IMR-90 (cell line): ENCODE data around the gene TSSK2. TPM values are rescaled to one million over a fixed set of nuclear protein-coding genes. Genes with fewer than 3 reads are reported as not detected.

ENCODE experiments used
- ATAC-seq: fragments of 200-7000 bp; cut with Tn5 transposase; 2 replicates; pipeline ENCODE4 v1.9.1; 2020; ENCODE audit warnings: low read depth, mild to moderate bottlenecking, moderate library complexity
- BruUV-seq: library from RNA; stranded (reverse); fragments of 400-500 nt; replicated peaks from 2 replicates; lab custom pipeline; 2021; lab: Mats Ljungman, UMichigan
- CTCF ChIA-PET: fragments of 300-600 bp; formaldehyde crosslinking; extraction: SDS; loops from one replicate; lab custom pipeline; 2021; ENCODE audit warnings: antibody characterized with exemption; lab: Yijun Ruan, JAX
- POLR2A ChIA-PET: fragments of 300-600 bp; sonication (Branson Sonifier 250); formaldehyde crosslinking; loops from one replicate; lab custom pipeline; 2022; ENCODE audit warnings: antibody characterized with exemption; ENCODE audit not compliant: unreplicated experiment; lab: Charles Lee
- DNase-seq: peaks from one replicate; pipeline ENCODE4 v3.0.0; 2013
- H2AFZ ChIP-seq: replicated peaks from 2 replicates; pipeline ENCODE3; 2013; ENCODE audit warnings: low read length, mild to moderate bottlenecking; ENCODE audit not compliant: poor library complexity
- H2AK5ac ChIP-seq: 2 replicates; pipeline ENCODE4 v1.6.1; 2013; ENCODE audit warnings: low read depth, low read length, inconsistent platforms
- H2AK9ac ChIP-seq: replicated peaks from 2 replicates; pipeline ENCODE3; 2013; ENCODE audit warnings: mild to moderate bottlenecking, low read depth, low read length, moderate library complexity; ENCODE audit not compliant: poor library complexity
- H2BK120ac ChIP-seq: 2 replicates; pipeline ENCODE4 v1.6.1; 2013; ENCODE audit warnings: low read depth, low read length, inconsistent platforms
- H2BK15ac ChIP-seq: 3 replicates; pipeline ENCODE4 v1.6.1; 2013; ENCODE audit warnings: low read depth, low read length, inconsistent platforms
- H2BK20ac ChIP-seq: 2 replicates; pipeline ENCODE4 v1.6.1; 2013; ENCODE audit warnings: low read depth, mild to moderate bottlenecking, inconsistent platforms, low read length, moderate library complexity
- H2BK5ac ChIP-seq: 2 replicates; pipeline ENCODE4 v1.6.1; 2013; ENCODE audit warnings: mild to moderate bottlenecking, low read depth, low read length, inconsistent platforms; ENCODE audit not compliant: poor library complexity, severe bottlenecking
- H3K14ac ChIP-seq: replicated peaks from 2 replicates; pipeline ENCODE4 v1.6.1; 2013; ENCODE audit warnings: low read depth, low read length, inconsistent platforms
- H3K18ac ChIP-seq: 2 replicates; pipeline ENCODE4 v1.6.1; 2013; ENCODE audit warnings: low read depth, low read length, control low read depth
- H3K23ac ChIP-seq: 2 replicates; pipeline ENCODE4 v1.6.1; 2013; ENCODE audit warnings: low read depth, low read length, inconsistent platforms
- H3K27ac ChIP-seq: 2 replicates; pipeline ENCODE4 v1.5.1; 2013; ENCODE audit warnings: mild to moderate bottlenecking, control low read depth, low read length; ENCODE audit not compliant: insufficient read depth
- H3K27me3 ChIP-seq: 2 replicates; pipeline ENCODE4 v1.6.1; 2013; ENCODE audit warnings: low read length; ENCODE audit not compliant: control insufficient read depth, insufficient read depth
- H3K36me3 ChIP-seq: 2 replicates; pipeline ENCODE4 v1.6.1; 2013; ENCODE audit warnings: low read length, mixed read lengths; ENCODE audit not compliant: control insufficient read depth, insufficient read depth
- H3K4ac ChIP-seq: 2 replicates; pipeline ENCODE4 v1.6.1; 2013; ENCODE audit warnings: low read depth, low read length, inconsistent platforms
- H3K4me1 ChIP-seq: 2 replicates; pipeline ENCODE4 v1.6.1; 2013; ENCODE audit warnings: low read length, mixed read lengths; ENCODE audit not compliant: control insufficient read depth, insufficient read depth
- H3K4me2 ChIP-seq: 2 replicates; pipeline ENCODE4 v1.6.1; 2013; ENCODE audit warnings: low read depth, mild to moderate bottlenecking, control low read depth, low read length, moderate library complexity
- H3K4me3 ChIP-seq: 2 replicates; pipeline ENCODE4 v1.5.1; 2013; ENCODE audit warnings: low read depth, mild to moderate bottlenecking, control low read depth, low read length, moderate library complexity; ENCODE audit not compliant: insufficient read depth
- H3K56ac ChIP-seq: 2 replicates; pipeline ENCODE4 v1.6.1; 2013; ENCODE audit warnings: low read length, inconsistent platforms; ENCODE audit not compliant: insufficient read depth; ENCODE audit errors: extremely low read depth
- H3K79me1 ChIP-seq, 2 experiments: 2 replicates each; pipeline ENCODE4 v1.6.1; 2013; ENCODE audit warnings: low read length in 2 of 2, inconsistent platforms in 1 of 2, low read depth in 1 of 2
- H3K9ac ChIP-seq: 2 replicates; pipeline ENCODE4 v1.6.1; 2013; ENCODE audit warnings: low read depth, low read length, control low read depth
- H3K9me1 ChIP-seq: 2 replicates; pipeline ENCODE4 v1.6.1; 2013; ENCODE audit warnings: low read length, inconsistent platforms; ENCODE audit not compliant: insufficient read depth
- H3K9me3 ChIP-seq: 2 replicates; pipeline ENCODE4 v1.6.1; 2013; ENCODE audit warnings: low read length; ENCODE audit not compliant: control insufficient read depth, insufficient read depth
- H4K20me1 ChIP-seq: 2 replicates; pipeline ENCODE4 v1.6.1; 2013; ENCODE audit warnings: low read length, inconsistent platforms; ENCODE audit not compliant: insufficient read depth
- H4K5ac ChIP-seq: 2 replicates; pipeline ENCODE4 v1.6.1; 2013; ENCODE audit warnings: mild to moderate bottlenecking, low read depth, low read length, control low read depth
- H4K8ac ChIP-seq, 2 experiments: 2 replicates each; pipeline ENCODE4 v1.6.1; 2013; ENCODE audit warnings: low read depth in 2 of 2, low read length in 2 of 2, control low read depth in 1 of 2, inconsistent platforms in 1 of 2
- H4K91ac ChIP-seq: 2 replicates; pipeline ENCODE4 v1.6.1; 2013; ENCODE audit warnings: low read depth, low read length, inconsistent platforms; ENCODE audit not compliant: insufficient read depth
- BHLHE40 ChIP-seq: fragments of 150-350 bp; IDR thresholded peaks from 2 replicates; pipeline ENCODE4 v1.6.1; 2016; ENCODE audit warnings: mild to moderate bottlenecking, low read depth, low read length
- CEBPB ChIP-seq: IDR thresholded peaks from 2 replicates; pipeline ENCODE4 v1.6.1; 2012; ENCODE audit warnings: low read depth, low read length, improper control_type of control experiment
- CHD1 ChIP-seq: IDR thresholded peaks from 2 replicates; pipeline ENCODE4 v1.6.1; 2012; ENCODE audit warnings: low read depth, low read length, improper control_type of control experiment
- FOS ChIP-seq: fragments of 150-350 bp; IDR thresholded peaks from 2 replicates; pipeline ENCODE4 v1.6.1; 2016; ENCODE audit warnings: low read depth, low read length
- MAFK ChIP-seq: IDR thresholded peaks from 2 replicates; pipeline ENCODE4 v1.6.1; 2012; ENCODE audit warnings: low read depth, low read length, improper control_type of control experiment
- MAZ ChIP-seq: IDR thresholded peaks from 2 replicates; pipeline ENCODE4 v1.6.1; 2012; ENCODE audit warnings: low read depth, mild to moderate bottlenecking, low read length, improper control_type of control experiment, moderate library complexity, borderline replicate concordance
- NFE2L2 ChIP-seq: fragments of 150-350 bp; IDR thresholded peaks from 2 replicates; pipeline ENCODE4 v1.6.1; 2016; ENCODE audit warnings: low read depth, mild to moderate bottlenecking, low read length
- POLR2A ChIP-seq: IDR thresholded peaks from 2 replicates; pipeline ENCODE4 v1.6.1; 2012; ENCODE audit warnings: mild to moderate bottlenecking, low read depth, low read length
- RAD21 ChIP-seq: IDR thresholded peaks from 2 replicates; pipeline ENCODE4 v1.6.1; 2012; ENCODE audit warnings: low read length, improper control_type of control experiment
- RCOR1 ChIP-seq: IDR thresholded peaks from 2 replicates; pipeline ENCODE4 v1.6.1; 2012; ENCODE audit warnings: mild to moderate bottlenecking, low read length, improper control_type of control experiment; ENCODE audit not compliant: insufficient replicate concordance
- RFX5 ChIP-seq: IDR thresholded peaks from 2 replicates; pipeline ENCODE4 v1.8.0; 2012; ENCODE audit warnings: low read depth, mild to moderate bottlenecking, low read length, moderate library complexity
- SMC3 ChIP-seq: fragments of 150-350 bp; IDR thresholded peaks from 2 replicates; pipeline ENCODE4 v1.6.1; 2016; ENCODE audit warnings: low read depth, mild to moderate bottlenecking, antibody characterized with exemption, low read length, moderate library complexity
- WGBS, 2 experiments: methylation state at CpG; one replicate each; pipeline versions ENCODE4 v1.1.5 to v1.1.7; 2013; ENCODE audit warnings: missing lambda C conversion rate in 2 of 2; ENCODE audit not compliant: insufficient read length in 1 of 2; ENCODE audit errors: extremely low coverage in 2 of 2; 5-methylcytosine and 5-hydroxymethylcytosine counted together
- dilution Hi-C: fragments of 300-500 bp; cut with HindIII; formaldehyde crosslinking; loops from one replicate; pipeline ENCODE4 v1.14.3; 2018; ENCODE audit warnings: low sequenced_read_pairs; ENCODE audit not compliant: unreplicated experiment
- in situ Hi-C: fragments of 300-500 bp; cut with MboI; formaldehyde crosslinking; loops from 3 replicates; pipeline ENCODE4 v1.14.3; 2019; ENCODE audit warnings: low sequenced_read_pairs, inconsistent platforms, mixed read lengths
- intact Hi-C: fragments of 100-400 bp; cut with micrococcal nuclease; formaldehyde crosslinking; loops from 2 replicates; pipeline ENCODE4 v1.10.0; 2022
- polyA plus RNA-seq, 3 experiments: library from polyadenylated mRNA; depleted of rRNA; stranded (reverse); fragments of >200 nt; gene quantifications; 2 replicates each; pipeline ENCODE4 v1.2.3, GENCODE V29; 2012; ENCODE audit warnings: low replicate concordance in 1 of 3
- total RNA-seq: library from RNA; depleted of rRNA; stranded (reverse); fragments of >200 nt; gene quantifications from 2 replicates; pipeline ENCODE4 v1.2.3, GENCODE V29; 2012
- TF ChIP-seq, protein P1 (sequence below): fragments of 150-350 bp; IDR thresholded peaks from 2 replicates; pipeline ENCODE4 v1.6.1; 2017; ENCODE audit warnings: mild to moderate bottlenecking, antibody characterized with exemption, low read length, low read depth
- TF ChIP-seq, protein P2 (sequence below): fragments of 150-350 bp; IDR thresholded peaks from 2 replicates; pipeline ENCODE4 v1.6.1; 2016; ENCODE audit warnings: low read depth, mild to moderate bottlenecking, low read length, moderate library complexity, borderline replicate concordance
- TF ChIP-seq, protein P3 (sequence below): conservative IDR thresholded peaks from 2 replicates; pipeline ENCODE4 v1.5.1; 2012; ENCODE audit warnings: mild to moderate bottlenecking, low read depth, low read length, improper control_type of control experiment

Gene TSSK2
- total and polyA plus RNA-seq, 2 of the 4 experiments (the other 2 are of a cell fraction) = not detected

DNA sequence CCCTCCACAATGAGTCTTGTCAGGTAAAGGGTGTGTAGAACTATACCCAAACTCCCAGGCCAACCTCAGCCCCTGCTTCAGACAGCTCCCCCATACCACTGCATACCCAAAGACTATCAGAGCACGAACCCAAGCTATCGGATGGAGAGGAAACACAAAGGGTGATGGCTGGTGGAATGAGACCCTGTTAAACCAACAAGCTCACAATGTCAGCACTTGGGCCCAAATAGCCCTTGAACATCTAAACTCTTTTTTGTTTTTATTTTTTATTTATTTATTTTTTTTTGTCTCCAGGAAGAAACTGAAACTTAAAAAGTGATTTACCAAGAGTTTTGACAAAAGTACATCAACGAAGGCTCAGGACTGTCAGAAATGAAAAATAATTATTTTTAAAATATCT is 19.5 kb upstream of the TSSK2 start:
- in situ Hi-C loops (no loop called here), dilution Hi-C loops (no loop called here), intact Hi-C loops (no loop called here)
- TF ChIP-seq BHLHE40 (no peak), NFE2L2 (no peak), POLR2A (no peak), FOS (no peak), SMC3 (no peak), CHD1 (no peak), CEBPB (no peak), RCOR1 (no peak), RAD21 (no peak), RFX5 (no peak), MAZ (no peak), MAFK (no peak)
- TF ChIP-seq, protein P1, sequence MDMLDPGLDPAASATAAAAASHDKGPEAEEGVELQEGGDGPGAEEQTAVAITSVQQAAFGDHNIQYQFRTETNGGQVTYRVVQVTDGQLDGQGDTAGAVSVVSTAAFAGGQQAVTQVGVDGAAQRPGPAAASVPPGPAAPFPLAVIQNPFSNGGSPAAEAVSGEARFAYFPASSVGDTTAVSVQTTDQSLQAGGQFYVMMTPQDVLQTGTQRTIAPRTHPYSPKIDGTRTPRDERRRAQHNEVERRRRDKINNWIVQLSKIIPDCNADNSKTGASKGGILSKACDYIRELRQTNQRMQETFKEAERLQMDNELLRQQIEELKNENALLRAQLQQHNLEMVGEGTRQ = no peak
- TF ChIP-seq, protein P2, sequence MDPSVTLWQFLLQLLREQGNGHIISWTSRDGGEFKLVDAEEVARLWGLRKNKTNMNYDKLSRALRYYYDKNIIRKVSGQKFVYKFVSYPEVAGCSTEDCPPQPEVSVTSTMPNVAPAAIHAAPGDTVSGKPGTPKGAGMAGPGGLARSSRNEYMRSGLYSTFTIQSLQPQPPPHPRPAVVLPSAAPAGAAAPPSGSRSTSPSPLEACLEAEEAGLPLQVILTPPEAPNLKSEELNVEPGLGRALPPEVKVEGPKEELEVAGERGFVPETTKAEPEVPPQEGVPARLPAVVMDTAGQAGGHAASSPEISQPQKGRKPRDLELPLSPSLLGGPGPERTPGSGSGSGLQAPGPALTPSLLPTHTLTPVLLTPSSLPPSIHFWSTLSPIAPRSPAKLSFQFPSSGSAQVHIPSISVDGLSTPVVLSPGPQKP = no peak
- TF ChIP-seq, protein P3, sequence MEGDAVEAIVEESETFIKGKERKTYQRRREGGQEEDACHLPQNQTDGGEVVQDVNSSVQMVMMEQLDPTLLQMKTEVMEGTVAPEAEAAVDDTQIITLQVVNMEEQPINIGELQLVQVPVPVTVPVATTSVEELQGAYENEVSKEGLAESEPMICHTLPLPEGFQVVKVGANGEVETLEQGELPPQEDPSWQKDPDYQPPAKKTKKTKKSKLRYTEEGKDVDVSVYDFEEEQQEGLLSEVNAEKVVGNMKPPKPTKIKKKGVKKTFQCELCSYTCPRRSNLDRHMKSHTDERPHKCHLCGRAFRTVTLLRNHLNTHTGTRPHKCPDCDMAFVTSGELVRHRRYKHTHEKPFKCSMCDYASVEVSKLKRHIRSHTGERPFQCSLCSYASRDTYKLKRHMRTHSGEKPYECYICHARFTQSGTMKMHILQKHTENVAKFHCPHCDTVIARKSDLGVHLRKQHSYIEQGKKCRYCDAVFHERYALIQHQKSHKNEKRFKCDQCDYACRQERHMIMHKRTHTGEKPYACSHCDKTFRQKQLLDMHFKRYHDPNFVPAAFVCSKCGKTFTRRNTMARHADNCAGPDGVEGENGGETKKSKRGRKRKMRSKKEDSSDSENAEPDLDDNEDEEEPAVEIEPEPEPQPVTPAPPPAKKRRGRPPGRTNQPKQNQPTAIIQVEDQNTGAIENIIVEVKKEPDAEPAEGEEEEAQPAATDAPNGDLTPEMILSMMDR = no peak
- H2AFZ ChIP-seq = no peak overlapping the region
- H4K20me1 ChIP-seq = peaks cover 85% of the 10 kb centered on the region
- no peak overlapping the region for H2BK15ac ChIP-seq
- BruUV-seq = no TSS peak
- H2BK5ac ChIP-seq = no peak overlapping the region
- no CpG with 5 or more reads among the region's 3 CpGs for WGBS, 2 experiments
- DNase-seq (no peak), ATAC-seq (no peak)
- H4K91ac ChIP-seq = no peak overlapping the region
- CTCF ChIA-PET = no interaction called here
- H3K18ac ChIP-seq = no peak overlapping the region
- H3K79me1 ChIP-seq = peaks cover 33 to 81% of the 10 kb centered on the region in 2 experiments
- H3K4me3 ChIP-seq = no peak overlapping the region
- POLR2A ChIA-PET = no interaction called here
- H3K9me3 ChIP-seq = no peaks in the 10 kb centered on the region
- H3K27ac ChIP-seq = no peak overlapping the region
- peaks cover 34% of the 10 kb centered on the region for H3K9me1 ChIP-seq
- no peak overlapping the region for H3K23ac ChIP-seq
- 0 out of 2 replicates have a peak, but pooled peaks cover under 1% of the 10 kb centered on the region for H3K36me3 ChIP-seq
- H2AK9ac ChIP-seq = no peak overlapping the region
- H3K14ac ChIP-seq = no peak overlapping the region
- no peak overlapping the region for H2BK120ac ChIP-seq
- H3K27me3 ChIP-seq = no peaks in the 10 kb centered on the region
- H3K56ac ChIP-seq = no peak overlapping the region
- no peak overlapping the region for H2BK20ac ChIP-seq
- no peak overlapping the region for H4K5ac ChIP-seq
- no peak overlapping the region for H3K9ac ChIP-seq
- H4K8ac ChIP-seq = no peak overlapping the region
- peaks cover 11% of the 10 kb centered on the region for H3K4me1 ChIP-seq
- no peak overlapping the region for H2AK5ac ChIP-seq
- H3K4me2 ChIP-seq = no peak overlapping the region
- no peak overlapping the region for H3K4ac ChIP-seq
